DOHH2 (cell line): ENCODE data around the gene PDE11A.

Experiments
- H3F3A ChIP-seq: fragments of 200-600 bp; sonication (generic), shearing (Covaris generic); 2 replicates; pipeline ENCODE4 v1.6.0; 2016; ENCODE audit warnings: antibody characterized with exemption, mild to moderate bottlenecking; ENCODE audit not compliant: control insufficient read depth, insufficient read depth
- H3K27ac ChIP-seq: fragments of 200-600 bp; sonication (generic); 2 replicates; pipeline ENCODE4 v1.5.1; 2014; ENCODE audit warnings: low read depth, mild to moderate bottlenecking, low read length, moderate library complexity
- H3K27me3 ChIP-seq: fragments of 200-600 bp; sonication (generic); 2 replicates; pipeline ENCODE4 v1.6.1; 2014; ENCODE audit warnings: mild to moderate bottlenecking, low read length, mixed read lengths; ENCODE audit not compliant: control insufficient read depth
- H3K36me3 ChIP-seq: fragments of 200-600 bp; sonication (generic); 2 replicates; pipeline ENCODE4 v1.6.1; 2014; ENCODE audit warnings: mild to moderate bottlenecking, low read length, moderate library complexity, mixed read lengths; ENCODE audit not compliant: control insufficient read depth
- H3K4me1 ChIP-seq: fragments of 200-600 bp; sonication (generic); 2 replicates; pipeline ENCODE4 v1.6.1; 2014; ENCODE audit warnings: mild to moderate bottlenecking, low read length, mixed read lengths; ENCODE audit not compliant: control insufficient read depth
- H3K4me2 ChIP-seq: fragments of 200-600 bp; sonication (generic); 2 replicates; pipeline ENCODE4 v1.6.0; 2014; ENCODE audit warnings: mild to moderate bottlenecking, low read length, moderate library complexity
- H3K4me3 ChIP-seq: fragments of 200-600 bp; sonication (generic); 2 replicates; pipeline ENCODE4 v1.5.1; 2014; ENCODE audit warnings: mild to moderate bottlenecking, low read length, mixed read lengths
- H3K79me2 ChIP-seq: fragments of 200-600 bp; sonication (generic); 2 replicates; pipeline ENCODE4 v1.6.1; 2014; ENCODE audit warnings: mild to moderate bottlenecking, low read length, mixed read lengths; ENCODE audit not compliant: control insufficient read depth
- H3K9me2 ChIP-seq: fragments of 200-600 bp; sonication (generic); replicated peaks from 2 replicates; pipeline ENCODE4 v1.6.1; 2014; ENCODE audit warnings: mild to moderate bottlenecking, low read length, mixed read lengths; ENCODE audit not compliant: control insufficient read depth
- H3K9me3 ChIP-seq: fragments of 200-600 bp; sonication (generic); 2 replicates; pipeline ENCODE4 v1.6.1; 2014; ENCODE audit warnings: antibody characterized with exemption, low read length, mixed read lengths; ENCODE audit not compliant: control insufficient read depth, insufficient read depth
- H4K20me1 ChIP-seq: fragments of 200-600 bp; sonication (generic); 2 replicates; pipeline ENCODE4 v1.6.0; 2014; ENCODE audit warnings: low read depth, mild to moderate bottlenecking, antibody characterized with exemption, low read length, moderate library complexity; ENCODE audit not compliant: control insufficient read depth, insufficient read depth
- CTCF ChIP-seq: fragments of 200-600 bp; sonication (generic); IDR thresholded peaks from one replicate; pipeline ENCODE4 v1.5.1; 2014; ENCODE audit warnings: antibody characterized with exemption, mild to moderate bottlenecking, low read depth, low read length; ENCODE audit not compliant: poor library complexity, severe bottlenecking
- EZH2phosphoT487 ChIP-seq: fragments of 200-600 bp; sonication (generic); IDR thresholded peaks from 2 replicates; pipeline ENCODE4 v1.6.1; 2017; ENCODE audit warnings: borderline replicate concordance, mild to moderate bottlenecking, antibody characterized with exemption, low read length, moderate library complexity, mixed read lengths

Gene PDE11A

GRCh38 chr2:177727577-177728398, 344.8 kb downstream of the PDE11A start:
- TF ChIP-seq CTCF, result no peak
- no peak for TF ChIP-seq EZH2phosphoT487
- Histone ChIP-seq H3K36me3 (no peaks in the 10 kb centered on the region), H3K79me2 (no peaks in the 10 kb centered on the region), H3K4me1 (no peaks in the 10 kb centered on the region), H3K9me3 (no peaks in the 10 kb centered on the region), H3K4me3 (no peak overlapping the region), H3K9me2 (no peaks in the 10 kb centered on the region), H3K27ac (no peak overlapping the region), H3K27me3 (peaks cover 16% of the 10 kb centered on the region), H3K4me2 (no peak overlapping the region), H4K20me1 (no peaks in the 10 kb centered on the region), H3F3A (no peaks in the 10 kb centered on the region)

GRCh38 chr2:177726931-177727348, 345.6 kb downstream of the PDE11A start:
- H3K27me3 ChIP-seq, result peaks cover 16% of the 10 kb centered on the region

GRCh38 chr2:177724398-177725287, 347.9 kb downstream of the PDE11A start:
- no peaks in the 10 kb centered on the region for H4K20me1 ChIP-seq
- H3K9me2 ChIP-seq, result no peaks in the 10 kb centered on the region
- no peaks in the 10 kb centered on the region for H3K4me1 ChIP-seq
- H3K79me2 ChIP-seq, result no peaks in the 10 kb centered on the region
- no peak overlapping the region for H3K27ac ChIP-seq
- H3F3A ChIP-seq, result no peaks in the 10 kb centered on the region
- no peaks in the 10 kb centered on the region for H3K9me3 ChIP-seq
- H3K27me3 ChIP-seq, result peaks cover 13% of the 10 kb centered on the region
- no peak for TF ChIP-seq EZH2phosphoT487
- TF ChIP-seq CTCF, result peak; percentile 94
- no peak overlapping the region for H3K4me3 ChIP-seq
- no peaks in the 10 kb centered on the region for H3K36me3 ChIP-seq
- no peak overlapping the region for H3K4me2 ChIP-seq

More at GRCh38 chr2:177726931-177727348, 345.6 kb downstream of the PDE11A start:
- Histone ChIP-seq H3K27ac (no peak overlapping the region), H3K79me2 (no peaks in the 10 kb centered on the region), H3K4me1 (no peaks in the 10 kb centered on the region), H4K20me1 (no peaks in the 10 kb centered on the region), H3K4me2 (no peak overlapping the region), H3K9me2 (no peaks in the 10 kb centered on the region), H3K36me3 (no peaks in the 10 kb centered on the region), H3K4me3 (no peak overlapping the region), H3K9me3 (no peaks in the 10 kb centered on the region), H3F3A (no peaks in the 10 kb centered on the region)
- no peak for TF ChIP-seq CTCF
- TF ChIP-seq EZH2phosphoT487, result no peak
